ENCODE measurements around the gene RIF1.
"Not testable (repeated sequence)": the region's sequence is repeated elsewhere in the genome, so short reads cannot be mapped to it uniquely, and the experiment has no call there.

RIF1 gene

DNA sequence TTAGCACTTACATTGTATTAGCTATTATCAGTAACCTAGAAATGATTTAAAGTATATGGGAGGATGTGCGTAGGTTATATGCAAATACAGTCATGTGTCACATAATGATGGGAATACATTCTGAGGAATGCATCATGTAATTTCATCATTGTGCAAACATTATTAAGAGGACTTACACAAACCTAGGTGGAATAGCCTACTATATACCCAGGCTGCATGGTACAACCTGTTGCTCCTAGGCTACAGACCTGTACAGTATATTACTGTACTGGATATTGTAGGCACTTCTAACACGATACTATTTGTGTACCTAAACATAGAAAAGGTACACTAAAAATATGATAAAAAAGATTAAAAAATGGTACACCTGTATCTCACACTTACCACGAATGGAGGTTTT is 7.9 kb downstream of the RIF1 start:
- no peak for DNase-seq

DNA sequence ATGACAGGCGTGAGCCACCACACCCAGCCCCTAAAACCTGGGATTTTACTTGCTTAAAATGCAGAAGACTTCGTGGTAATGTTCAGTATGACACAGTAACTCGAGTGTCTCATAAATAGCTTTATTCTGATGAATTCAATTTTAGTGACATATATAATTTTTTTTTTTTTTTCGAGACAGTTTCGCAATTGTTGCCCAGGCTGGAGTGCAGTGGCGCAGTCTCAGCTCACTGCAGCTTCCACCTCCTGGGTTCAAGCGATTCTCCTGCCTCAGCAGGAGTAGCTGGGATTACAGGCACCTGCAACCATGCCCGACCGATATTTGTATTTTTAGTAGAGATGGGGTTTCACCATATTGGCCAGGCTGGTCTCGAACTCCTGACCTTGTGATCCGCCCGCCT is 12.0 kb downstream of the RIF1 start:
- DNase-seq: not testable (repeated sequence)

DNA sequence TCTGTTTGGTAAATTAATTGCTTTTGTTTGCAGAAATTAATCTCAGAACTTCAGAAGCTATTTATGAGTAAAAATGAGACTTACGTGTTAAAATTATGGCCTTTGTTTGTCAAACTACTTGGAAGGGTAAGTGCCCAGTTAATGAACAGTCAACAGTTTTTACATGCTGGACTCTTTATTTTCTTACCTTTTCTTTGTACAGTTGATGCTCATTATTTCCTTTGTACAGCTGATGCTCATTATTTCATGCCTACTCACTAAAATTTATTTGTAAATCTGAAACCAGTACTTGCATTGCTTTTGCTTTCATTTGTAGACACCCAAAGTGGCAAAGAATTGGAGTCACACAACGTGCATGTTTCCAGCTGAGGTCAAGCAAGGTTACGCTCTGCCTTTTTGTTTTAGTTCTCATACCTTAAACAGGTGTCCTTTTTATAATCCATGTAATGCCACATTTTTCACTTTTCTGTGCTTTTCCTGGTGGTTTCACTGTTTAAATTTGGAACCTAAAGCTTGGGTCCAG is 13.3 kb downstream of the RIF1 start:
- DNase-seq: no peak

DNA sequence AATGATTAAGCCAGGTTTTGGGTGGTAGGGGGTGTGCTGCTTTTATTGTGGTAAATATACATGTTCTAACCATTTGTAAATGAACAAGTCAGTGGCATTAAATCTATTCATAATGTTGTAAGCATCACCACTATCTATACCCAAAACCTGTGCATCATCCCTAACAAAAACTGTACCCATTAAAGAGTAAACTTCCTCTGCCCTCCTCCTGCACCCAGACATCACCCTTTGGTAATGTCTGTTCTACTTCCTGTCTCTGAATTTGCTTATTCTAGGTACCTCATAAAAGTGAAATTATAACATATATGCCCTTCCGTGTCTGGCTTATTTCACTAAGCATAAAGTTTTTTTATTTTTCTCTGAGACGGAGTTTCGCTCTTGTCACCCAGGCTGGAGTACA is 14.1 kb downstream of the RIF1 start:
- peak; percentile 11 to 45 for DNase-seq

DNA sequence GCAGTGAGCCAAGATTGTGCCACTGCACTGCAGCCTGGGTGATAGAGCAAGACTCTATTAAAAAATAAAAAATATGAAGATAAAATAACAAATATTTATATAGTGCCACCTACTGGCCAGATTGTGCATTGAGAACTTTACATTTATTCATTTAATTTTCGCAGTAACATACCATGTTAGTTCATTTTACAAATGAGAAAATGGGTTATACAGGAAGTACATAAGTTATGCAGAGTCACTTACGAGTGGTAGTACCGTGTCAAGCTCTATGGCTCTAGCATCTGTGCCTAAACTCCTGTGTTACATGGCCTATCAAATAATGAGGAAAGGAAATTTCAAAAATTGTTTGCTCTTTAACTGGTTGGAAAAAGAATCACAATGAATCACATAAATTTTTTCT is 27.9 kb downstream of the RIF1 start:
- peak in 1 of 2 donors; percentile 40 for DNase-seq

DNA sequence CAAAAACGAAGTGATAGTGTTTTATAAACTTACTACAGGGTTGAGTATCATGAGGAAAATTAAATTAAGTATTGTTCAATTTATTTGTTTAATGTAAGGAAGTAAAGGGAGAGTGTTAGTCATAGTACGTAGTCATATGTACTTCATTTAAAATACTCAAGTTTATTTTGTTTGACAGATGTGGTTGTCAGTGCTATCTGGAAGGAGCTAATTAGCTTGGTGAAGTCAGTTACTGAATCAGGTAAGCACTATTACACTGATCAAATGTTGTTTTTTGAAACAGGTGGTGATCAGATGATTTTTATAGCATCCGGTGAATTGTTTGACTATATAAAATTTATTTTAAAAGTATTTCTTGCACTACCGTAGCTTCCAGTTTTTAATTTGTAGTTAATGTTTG is 28.8 kb downstream of the RIF1 start:
- DNase-seq: no peak

DNA sequence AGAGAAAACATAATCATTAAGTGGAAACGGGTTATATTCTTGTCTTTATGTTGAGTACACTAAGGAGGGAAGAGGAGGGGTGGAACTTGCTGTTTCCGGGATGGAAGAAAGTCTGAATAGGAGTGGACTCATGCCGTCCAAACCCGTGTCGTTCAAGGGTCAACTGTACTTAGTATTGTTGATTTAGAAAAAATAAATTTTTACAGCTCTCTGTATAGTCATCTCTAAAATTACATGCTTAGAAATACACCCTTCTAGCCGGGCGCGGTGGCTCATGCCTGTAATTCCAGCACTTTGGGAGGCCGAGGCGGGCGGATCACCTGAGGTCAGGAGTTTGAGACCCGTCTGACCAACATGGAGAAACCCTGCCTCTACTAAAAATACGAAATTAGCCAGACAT is 29.4 kb downstream of the RIF1 start:
- DNase-seq: no peak

DNA sequence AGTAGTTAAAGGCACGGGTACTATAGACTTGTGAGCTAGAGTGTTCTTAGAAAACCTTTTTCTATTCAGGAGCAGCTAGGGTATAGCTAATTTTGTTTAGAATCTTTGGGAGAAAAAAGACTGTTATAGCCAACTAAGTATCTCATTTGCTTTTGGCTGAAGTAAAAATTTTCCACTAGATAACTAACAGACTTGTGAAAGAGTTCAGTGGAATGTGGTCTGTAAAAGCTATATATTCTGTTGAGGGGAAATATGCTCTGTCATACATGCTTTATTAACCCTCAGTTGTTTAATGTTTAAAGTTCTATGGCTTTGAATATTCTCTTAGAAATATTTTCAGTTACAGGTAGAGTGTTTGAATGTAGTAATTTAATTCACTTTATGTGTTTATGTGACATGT is 49.7 kb downstream of the RIF1 start:
- DNase-seq: no peak

DNA sequence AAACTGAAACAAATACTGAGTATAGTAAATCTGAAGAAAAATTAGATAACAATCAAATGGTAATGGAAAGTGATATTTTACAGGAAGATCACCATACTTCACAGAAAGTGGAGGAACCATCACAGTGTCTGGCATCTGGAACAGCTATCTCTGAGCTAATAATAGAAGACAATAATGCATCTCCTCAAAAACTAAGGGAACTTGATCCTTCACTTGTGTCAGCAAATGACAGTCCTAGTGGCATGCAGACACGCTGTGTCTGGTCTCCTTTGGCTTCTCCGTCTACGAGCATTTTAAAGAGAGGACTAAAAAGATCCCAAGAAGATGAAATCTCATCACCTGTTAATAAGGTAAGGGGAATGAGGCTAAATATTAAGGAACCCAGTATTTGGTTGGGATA is 56.1 kb downstream of the RIF1 start:
- DNase-seq: no peak

DNA sequence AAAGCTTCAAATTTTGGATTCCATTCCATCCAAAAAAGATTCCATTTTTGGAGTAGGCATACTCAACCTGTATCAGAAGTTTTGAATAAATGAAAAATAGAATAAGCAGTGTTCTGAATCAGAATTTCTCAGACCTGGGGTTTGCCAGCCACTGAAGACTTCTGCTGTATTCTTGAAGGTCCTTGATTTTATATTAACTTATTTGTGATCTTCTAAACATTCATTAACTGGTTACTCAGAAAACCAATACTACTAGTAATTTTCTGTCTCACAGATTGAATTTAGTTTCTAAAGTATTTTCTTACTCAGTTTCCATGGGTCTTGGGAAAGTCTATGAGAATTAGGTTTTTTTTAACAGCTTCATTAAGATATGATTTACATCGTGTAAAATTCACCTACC is 60.9 kb downstream of the RIF1 start:
- no peak for DNase-seq

DNA sequence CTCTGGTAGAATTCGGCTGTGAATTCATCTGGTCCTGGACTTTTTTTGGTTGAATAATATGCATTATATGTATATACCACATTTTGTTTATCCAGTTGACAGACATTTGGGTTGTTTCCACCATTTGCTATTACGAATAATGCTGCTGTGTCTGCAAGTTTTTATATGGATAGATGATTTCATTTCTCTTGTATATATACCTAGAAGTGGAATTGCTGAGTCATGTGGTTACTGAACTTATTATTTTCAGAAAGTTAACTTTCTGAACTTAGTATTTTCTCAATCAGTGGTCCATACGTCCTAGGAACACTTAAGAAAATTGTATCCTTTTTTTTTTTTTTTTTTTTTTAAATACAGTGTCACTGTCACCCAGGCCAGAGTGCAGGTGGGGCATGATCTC is 63.3 kb downstream of the RIF1 start:
- DNase-seq: no peak

DNA sequence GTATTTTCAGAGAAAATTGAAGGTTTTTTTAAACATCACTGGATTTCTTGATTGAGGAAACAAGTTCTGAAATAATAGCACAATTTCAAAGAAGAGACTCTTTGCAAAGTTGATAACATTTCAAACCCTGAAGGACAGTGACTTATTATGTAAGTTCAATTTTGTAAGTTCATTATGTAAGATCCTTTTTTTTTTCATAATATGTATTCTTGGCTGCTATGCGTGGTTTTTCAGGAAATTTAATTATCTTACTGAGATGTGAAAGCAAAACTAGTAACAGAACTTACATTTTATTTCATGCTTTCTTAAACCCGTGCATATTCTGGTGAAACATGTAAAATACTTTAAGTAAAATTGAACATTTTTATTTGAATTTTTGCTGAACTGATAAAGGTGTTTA is 65.4 kb downstream of the RIF1 start:
- no peak for DNase-seq

DNA sequence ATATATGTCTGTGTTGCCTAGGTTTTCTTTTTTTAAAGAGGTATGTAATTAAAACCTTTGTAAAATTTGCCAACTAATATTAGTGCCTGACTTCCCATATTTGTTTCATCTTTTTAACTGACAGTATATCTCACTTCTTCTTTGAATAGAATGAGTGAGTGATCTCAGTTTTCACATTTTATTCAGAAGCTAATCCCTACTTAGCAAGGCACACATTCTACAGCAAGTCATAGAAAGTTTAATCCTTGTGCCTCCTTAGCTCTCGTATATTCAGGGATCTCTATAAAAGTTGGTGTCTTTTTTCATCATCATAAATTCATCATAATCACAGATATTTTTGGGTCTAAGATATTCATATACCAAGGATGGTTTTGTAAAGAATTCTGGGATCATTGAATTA is 66.6 kb downstream of the RIF1 start:
- no peak for DNase-seq

DNA sequence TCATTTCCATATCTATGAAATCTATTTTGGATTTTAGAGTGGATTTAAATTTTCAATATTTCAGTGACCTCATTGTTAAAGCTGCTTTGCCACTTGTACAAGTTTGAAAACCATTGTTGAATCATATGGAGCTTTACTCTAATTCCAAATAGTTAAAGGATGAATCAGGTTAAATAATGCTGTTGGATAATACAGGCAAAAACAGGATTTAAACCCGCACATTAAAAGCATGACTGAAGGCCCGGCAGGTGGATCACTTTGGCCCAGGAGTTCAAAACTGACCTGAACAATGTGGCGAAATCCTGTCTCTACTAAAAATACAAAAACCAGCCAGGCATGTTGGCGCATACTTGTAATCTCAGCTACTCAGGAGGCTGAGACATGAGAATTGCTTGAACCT is 68.3 kb downstream of the RIF1 start:
- DNase-seq: no peak

DNA sequence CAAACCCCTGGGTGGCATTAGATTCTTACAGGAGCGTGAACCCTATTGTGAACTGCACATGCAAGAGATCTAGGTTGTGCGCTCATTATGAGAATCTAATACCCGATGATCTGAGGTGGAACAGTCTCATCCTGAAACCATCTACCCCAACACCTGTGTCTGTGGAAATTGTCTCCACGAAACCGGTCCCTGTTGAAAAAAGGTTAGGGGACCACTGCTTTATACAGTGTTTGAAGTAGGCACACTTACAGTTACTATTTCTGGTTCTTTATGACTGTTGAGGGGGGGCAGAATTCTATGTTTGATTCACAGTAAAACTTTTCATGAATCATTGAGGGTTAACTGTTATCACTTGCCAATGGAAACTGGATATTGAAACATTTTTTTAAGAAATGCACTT is 72.0 kb downstream of the RIF1 start:
- DNase-seq: no peak

DNA sequence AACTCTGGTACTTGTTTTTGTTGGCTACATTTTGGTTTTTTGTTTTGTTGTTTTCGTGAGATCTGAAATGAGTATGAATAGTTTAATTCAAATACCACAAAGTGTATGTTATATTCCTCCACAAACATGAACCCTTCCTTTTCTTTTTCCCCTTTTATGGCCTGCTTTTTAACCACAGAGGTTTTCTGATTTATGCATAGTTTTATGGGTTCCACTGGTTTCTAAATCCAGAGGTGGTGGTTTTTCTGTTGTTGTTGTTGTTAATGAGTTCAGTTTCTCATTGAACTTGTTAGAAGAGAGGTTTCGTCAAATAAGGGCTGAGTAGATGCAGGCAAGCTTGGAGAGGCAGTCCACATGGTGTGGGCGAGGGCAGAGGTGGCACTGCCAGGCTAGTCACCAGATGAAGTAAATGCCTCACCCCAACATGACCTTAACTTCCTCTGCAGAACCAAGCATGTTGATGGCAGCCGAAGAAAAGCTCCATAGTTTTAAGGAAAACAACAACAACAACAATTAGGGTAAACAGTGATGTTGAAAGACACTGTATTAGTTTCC is 72.5 kb downstream of the RIF1 start:
- DNase-seq: no peak

DNA sequence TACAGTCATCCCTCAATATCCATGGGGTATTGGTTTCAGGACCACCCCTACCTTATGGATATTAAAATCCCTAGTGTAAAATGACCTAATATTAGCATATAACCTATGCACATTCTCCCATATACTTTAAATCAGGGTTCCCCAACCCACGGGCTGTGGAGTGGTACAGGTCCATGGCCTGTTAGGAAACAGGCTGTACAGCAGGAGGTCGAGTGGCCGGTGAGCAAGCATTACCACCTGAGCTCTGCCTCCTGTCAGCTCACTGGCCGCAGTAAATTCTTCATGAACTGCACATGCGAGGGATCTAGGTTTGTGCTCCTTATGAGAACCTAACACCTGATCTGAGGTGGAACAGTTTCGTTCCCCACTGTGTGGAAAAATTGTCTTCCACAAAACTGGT is 73.8 kb downstream of the RIF1 start:
- DNase-seq: no peak

DNA sequence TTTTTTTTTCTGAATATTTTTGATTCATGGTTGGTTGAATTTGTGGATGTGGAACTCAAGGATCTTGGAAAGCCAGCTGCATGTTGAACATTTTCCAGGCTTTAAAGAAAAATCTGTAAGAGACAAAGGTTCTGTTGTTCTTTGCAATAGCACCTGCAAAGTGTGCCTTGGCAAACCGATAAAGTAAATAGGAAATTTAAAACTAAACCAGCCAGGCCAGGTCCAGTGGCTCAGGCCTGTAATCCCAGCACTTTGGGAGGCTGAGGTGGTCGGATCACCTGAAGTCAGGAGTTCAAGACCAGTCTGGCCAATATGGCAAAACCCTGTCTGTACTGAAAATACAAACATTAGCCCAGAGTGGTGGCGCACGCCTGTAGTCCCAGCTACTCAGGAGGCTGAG is 74.4 kb downstream of the RIF1 start:
- DNase-seq: no peak

DNA sequence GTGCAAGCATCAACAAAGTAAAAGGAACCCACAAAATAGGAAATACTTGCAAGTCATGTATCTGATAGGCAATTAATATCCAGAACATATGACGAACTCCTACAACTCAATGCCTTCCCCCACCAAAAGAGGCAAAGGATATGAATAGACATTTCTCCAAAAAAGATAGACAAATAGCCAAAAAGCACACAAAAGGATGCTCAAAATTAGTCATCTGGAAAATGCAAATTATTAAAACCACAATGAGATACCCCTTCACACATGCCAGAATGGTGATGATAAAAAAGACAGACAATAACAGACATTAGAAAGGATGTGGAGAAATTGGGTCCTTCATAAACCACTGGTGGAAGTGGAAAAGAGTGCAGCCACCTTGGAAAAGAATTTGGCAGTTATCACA is 76.4 kb downstream of the RIF1 start:
- DNase-seq: no peak

DNA sequence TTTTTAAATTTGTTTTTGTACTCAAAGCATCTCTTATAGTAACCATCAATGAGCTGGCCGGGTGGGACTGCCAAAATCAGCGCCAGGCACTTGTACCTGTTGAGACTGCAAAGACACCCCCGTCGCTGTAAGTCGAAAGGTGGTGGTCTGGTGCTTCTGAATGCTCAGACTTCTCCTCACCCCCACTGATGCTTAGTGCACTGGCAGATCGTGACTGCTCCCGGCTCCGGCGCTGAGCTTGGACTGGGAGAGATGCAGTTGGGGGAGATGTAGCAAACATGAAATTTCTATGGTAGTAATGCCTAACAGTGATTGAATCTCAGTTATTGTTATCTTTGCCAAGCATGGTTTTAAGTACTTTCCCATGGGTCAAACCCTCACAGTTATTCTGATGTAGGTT is 80.6 kb downstream of the RIF1 start:
- DNase-seq: no peak

DNA sequence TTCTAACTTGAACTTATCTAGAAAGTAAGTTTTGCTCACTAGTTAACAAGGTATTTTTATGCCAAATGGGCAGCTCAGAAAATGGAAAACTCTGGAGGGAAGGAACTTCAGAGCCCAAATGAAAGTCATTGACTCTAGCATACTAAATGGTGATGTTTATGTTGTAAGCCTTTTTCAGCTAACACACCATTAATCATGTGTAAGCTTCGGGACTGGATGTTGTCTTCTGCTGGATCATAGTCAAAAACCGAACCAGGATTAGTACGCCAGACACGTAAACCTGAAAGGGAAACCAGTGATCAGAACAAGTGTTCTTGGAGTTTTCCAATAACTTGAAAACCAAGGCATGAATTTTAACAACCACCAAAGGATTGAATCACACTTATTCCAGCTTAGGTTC is 81.8 kb downstream of the RIF1 start:
- DNase-seq: no peak

DNA sequence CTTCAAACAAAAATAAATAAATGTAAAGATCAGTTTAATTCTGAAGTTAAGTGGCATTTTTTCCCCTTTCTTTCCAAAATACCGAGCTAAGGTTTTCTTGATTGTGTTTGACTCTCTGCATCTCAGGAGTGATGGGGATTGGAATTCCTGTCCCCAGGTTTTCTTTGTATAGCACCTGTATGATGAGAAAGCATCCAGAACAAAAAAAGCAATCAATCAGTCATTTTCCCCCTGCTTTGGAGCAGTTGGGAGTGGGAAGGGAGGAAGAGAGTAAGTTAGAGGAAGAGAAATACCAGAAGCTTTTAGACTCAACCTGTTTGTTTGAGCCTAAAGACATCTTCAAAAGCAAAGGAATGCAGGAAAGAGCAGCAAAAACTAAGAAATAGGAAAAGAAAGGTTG is 88.5 kb downstream of the RIF1 start:
- DNase-seq: no peak

DNA sequence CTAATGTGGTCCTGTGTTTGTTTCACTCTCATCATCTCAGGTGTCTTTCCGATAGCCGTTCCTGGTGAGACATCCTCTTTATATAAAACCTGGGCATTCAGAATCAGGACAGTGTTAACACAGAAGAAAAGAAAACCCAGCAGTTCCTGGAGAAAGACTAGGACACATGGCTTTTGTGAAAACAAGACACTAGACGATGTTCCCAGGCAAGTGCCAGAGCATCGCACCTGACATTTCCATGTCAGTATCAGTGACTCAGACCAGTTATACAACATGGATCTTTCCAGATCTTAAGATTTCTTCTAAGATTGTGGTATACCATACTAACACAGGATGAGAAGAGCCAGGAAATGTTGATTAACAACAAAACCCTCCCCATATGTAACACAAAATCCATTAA is 96.5 kb downstream of the RIF1 start:
- DNase-seq: no peak

DNA sequence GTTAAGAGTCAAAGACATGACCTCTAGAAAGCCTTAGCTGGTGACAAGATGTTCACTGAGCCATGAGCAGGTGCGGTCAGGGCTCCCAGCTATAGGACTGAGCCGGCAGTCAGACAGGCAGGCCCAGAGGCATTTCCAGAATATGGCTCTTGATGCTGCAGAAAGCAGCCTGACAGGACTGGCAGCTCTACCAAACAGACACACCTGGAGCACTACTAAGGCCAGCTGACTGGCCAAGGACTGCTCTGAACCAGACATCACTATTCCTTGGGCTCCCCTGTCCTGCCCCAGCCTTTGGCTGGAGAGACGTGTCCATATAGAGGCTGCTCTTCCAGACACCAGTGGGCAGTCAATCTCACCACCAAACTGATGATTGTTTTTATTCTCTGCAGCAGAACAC is 98.8 kb downstream of the RIF1 start:
- DNase-seq: no peak

DNA sequence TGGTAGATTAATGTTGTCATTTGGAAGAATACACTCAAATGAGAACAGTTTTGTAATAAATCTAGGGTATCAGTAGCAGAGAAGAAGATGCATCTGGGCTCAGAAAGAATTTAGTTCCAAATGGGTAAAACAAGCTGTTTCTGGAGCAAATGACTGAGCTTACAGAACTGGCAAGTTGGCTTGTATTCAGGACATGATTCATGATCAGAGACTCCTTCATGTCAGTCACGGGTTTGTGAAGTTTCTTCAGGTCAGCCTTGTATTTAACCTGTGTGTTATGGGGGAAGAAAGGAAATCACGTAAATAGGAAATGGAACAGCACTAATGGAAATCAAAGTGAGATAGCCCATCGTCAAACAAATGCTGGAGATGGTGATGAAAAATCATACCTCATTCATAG is 109.1 kb downstream of the RIF1 start:
- no peak for DNase-seq

DNA sequence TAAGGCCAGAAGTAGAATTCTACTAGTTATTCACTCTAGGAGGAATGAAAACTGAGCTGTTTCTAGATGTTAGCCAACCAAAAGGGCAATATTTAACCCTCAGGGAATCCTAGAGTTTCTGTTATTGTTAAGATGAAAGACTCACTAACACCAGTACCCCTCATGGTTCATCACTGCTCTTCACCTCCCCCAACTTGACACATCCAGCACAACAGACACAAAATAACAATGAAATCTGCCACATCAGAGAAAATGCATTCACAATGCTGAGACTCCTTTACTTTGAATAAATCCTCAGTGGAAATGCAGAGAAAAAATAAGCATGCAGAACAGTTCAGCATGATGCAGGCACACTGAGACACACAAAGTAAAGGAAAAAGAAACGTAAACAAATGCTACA is 111.3 kb downstream of the RIF1 start:
- DNase-seq: no peak
